ENCODE data around the gene RHBDF1. TPM values are rescaled to one million over a fixed set of nuclear protein-coding genes. Genes with fewer than 3 reads are reported as not detected.

The RHBDF1 gene
- total RNA-seq, 1 donor from 2014 or later, result 0.52 TPM

DNA sequence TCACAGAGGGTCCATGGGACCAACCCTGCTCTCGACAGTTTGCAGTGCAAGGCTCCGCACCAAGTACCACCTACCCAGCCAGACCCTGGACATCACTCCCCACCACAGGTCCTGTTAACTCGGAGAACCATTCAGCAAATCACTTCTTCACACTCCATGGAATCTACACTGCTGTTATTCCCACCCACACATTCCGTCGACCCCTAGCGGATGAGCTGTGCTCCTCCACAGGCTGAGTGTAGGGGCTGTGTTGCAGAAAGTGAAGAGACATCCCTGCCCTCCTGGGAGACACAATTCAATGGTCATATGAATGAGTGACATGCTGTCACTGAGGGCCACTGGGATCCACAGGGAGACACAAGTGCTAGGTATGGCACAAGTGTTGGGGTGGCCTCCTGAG is 33.1 kb upstream of the RHBDF1 start:
- DNase-seq (ENCODE audit: low spot score), result no peak
- Mint-ChIP-seq H3K4me1 (ENCODE audit: low read depth) (peaks cover 5% of the 10 kb centered on the region), H3K27ac (no peak overlapping the region), H3K4me3 (no peak overlapping the region), H3K27me3 (ENCODE audit: insufficient read depth) (no peaks in the 10 kb centered on the region), H3K36me3 (ENCODE audit: low read depth) (peaks cover 11% of the 10 kb centered on the region), H3K9me3 (no peaks in the 10 kb centered on the region)
- intact Hi-C loops (cut with micrococcal nuclease), result no loop called here

DNA sequence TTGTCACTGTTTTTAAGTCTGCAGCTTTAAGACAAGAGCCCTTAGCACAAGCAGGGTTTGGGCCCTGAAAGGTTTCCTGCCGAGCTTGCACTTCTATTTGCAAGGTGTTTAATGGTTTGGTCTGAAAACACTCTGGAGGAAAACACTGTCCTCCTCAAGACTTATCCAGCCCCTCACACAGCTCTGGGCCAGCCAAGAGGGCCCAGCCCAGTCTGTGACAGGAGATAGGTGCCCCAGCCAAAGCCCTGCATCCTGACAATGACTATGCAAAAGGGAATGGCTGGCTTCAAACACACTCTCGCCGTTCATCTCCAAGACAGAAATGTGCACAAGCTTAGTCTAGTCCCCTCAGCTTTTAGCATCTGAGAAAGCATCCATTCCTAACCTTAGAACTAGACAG is 32.5 kb upstream of the RHBDF1 start:
- intact Hi-C loops (cut with micrococcal nuclease), result no loop called here

DNA sequence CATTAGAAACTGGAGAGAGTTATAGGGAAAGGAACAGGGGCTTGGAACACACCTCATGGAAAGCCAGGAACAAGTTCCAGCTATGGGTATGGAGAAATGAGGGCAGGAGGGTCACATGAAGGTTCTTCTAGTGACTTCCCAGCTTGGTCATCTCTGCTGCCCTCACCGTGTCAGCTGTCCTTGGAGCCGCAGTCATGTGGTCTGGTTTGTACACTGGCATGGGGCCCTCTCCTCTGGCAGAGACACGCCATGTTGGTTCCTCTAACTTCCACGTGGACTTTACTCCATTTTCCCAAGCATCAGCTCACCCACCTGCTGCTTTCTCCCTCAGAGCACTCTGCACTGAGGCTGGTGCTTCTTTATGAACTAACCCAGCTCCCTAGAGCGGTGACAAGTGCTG is 31.9 kb upstream of the RHBDF1 start:
- no peak for DNase-seq (ENCODE audit: low spot score)
- Mint-ChIP-seq H3K36me3 (ENCODE audit: low read depth) (peaks cover 9% of the 10 kb centered on the region), H3K4me3 (no peak overlapping the region), H3K27ac (no peak overlapping the region), H3K4me1 (ENCODE audit: low read depth) (peaks cover 5% of the 10 kb centered on the region), H3K27me3 (ENCODE audit: insufficient read depth) (no peaks in the 10 kb centered on the region), H3K9me3 (no peaks in the 10 kb centered on the region)
- intact Hi-C loops (cut with micrococcal nuclease), result no loop called here

More for the DNA sequence above, 32.5 kb upstream of the RHBDF1 start:
- Mint-ChIP-seq H3K4me3 (no peak overlapping the region), H3K4me1 (ENCODE audit: low read depth) (peaks cover 5% of the 10 kb centered on the region), H3K9me3 (no peaks in the 10 kb centered on the region), H3K27me3 (ENCODE audit: insufficient read depth) (no peaks in the 10 kb centered on the region), H3K27ac (no peak overlapping the region), H3K36me3 (ENCODE audit: low read depth) (peaks cover 9% of the 10 kb centered on the region)
- DNase-seq (ENCODE audit: low spot score), result no peak

DNA sequence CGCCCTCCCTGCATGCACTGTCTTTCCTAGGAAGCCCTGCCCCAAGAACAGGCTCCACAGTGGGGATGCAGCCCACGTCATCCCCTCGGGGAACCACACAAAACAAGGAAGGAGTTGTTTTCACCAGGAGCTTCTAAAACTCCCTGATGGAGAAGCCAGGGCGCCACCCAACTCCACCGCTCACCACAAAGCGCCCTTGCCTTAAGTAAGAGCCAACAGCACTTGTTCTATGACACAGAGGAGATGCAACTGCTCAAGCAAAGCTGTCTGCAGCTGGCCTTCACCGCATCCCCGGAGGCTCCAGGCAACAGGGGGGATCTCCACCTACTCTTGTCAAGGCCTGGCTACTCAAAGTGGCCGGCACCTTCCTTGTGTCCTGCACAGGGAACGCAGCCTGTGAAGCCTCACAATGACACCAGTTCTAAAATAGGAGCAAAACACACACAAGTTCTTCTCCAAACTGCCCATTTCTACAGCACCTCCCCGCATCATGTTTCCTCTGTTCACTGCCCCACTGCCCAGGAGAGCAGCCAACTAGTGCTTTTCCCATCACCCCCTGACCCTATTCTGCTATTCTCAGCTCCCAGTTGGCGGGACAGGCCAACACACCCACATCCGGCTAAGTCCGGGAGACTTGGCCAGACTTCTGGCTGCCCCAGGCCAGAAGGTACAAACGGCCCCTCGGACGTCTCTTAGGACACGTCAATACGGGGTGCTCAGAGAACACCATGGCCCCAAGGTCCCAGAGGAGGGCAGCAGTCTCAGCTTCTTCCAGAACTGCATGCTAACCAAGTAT is 29.8 kb upstream of the RHBDF1 start:
- intact Hi-C loops (cut with micrococcal nuclease), result no loop called here
- Mint-ChIP-seq H3K36me3 (ENCODE audit: low read depth) (peaks cover 6% of the 10 kb centered on the region), H3K27me3 (ENCODE audit: insufficient read depth) (no peaks in the 10 kb centered on the region), H3K4me3 (no peak overlapping the region), H3K27ac (no peak overlapping the region), H3K9me3 (no peaks in the 10 kb centered on the region), H3K4me1 (ENCODE audit: low read depth) (peaks cover 5% of the 10 kb centered on the region)
- no peak for DNase-seq (ENCODE audit: low spot score)

GRCh38 chr16:101586-101985 is 29.2 kb upstream of the RHBDF1 start:
- H3K4me1 Mint-ChIP-seq (ENCODE audit: low read depth), result no peaks in the 10 kb centered on the region
- intact Hi-C loops (cut with micrococcal nuclease), result no loop called here
- no peak overlapping the region for H3K27ac Mint-ChIP-seq
- no peaks in the 10 kb centered on the region for H3K9me3 Mint-ChIP-seq
- H3K36me3 Mint-ChIP-seq (ENCODE audit: low read depth), result peaks cover 2% of the 10 kb centered on the region
- no peak overlapping the region for H3K4me3 Mint-ChIP-seq
- no peaks in the 10 kb centered on the region for H3K27me3 Mint-ChIP-seq (ENCODE audit: insufficient read depth)
- no peak for DNase-seq (ENCODE audit: low spot score)

DNA sequence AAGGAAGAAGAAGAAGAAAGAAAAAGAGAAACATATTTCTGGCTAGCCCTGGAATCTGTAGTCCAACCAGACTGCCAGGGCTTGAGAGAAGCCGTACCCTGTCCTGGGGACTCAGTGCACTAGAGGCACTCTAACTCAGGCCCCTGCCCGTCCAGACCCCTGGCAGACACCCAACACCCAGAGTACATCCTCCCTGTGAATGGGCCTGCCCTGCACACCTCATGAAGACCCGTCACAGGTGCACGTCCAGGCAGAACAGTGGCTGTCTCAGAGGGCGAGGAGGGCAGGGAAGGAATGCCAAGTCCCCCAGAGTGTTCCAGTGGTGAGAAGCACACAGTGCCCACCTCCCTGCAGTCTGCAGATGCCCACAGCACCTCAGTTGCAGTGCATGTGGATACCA is 28.6 kb upstream of the RHBDF1 start:
- Mint-ChIP-seq H3K36me3 (ENCODE audit: low read depth) (peaks cover 2% of the 10 kb centered on the region), H3K4me1 (ENCODE audit: low read depth) (no peaks in the 10 kb centered on the region), H3K27ac (no peak overlapping the region), H3K4me3 (no peak overlapping the region), H3K9me3 (no peaks in the 10 kb centered on the region), H3K27me3 (ENCODE audit: insufficient read depth) (no peaks in the 10 kb centered on the region)
- intact Hi-C loops (cut with micrococcal nuclease), result no loop called here
- DNase-seq (ENCODE audit: low spot score), result no peak

DNA sequence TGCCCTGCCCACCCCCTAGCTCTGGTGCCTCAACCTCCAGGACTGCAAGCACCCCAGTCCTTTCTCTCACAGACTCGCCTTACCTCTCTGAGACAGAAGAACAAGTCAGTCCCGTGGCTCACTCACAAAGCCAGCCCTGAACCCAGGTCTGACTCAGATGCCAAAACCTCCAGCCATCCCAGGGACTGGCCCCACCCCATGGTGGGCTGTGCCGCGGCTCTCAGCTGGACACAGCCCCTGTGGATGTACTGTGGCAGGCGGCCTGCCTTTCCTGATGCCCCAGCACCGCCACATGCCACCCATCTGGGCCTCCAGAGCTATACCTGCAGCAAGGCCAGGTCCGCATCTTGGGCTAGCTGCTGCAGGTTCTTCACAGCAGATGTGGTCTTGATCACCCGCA is 25.4 kb upstream of the RHBDF1 start:
- H3K4me3 Mint-ChIP-seq, result no peak overlapping the region
- intact Hi-C loops (cut with micrococcal nuclease), result loop anchor here (1.0 to 2.0 kb wide), 3 partner anchors 19 to 45 kb away; partner anchors contain the start of genes MPG, POLR3K and SNRNP25
- no peak overlapping the region for H3K27ac Mint-ChIP-seq
- no peaks in the 10 kb centered on the region for H3K9me3 Mint-ChIP-seq
- no peaks in the 10 kb centered on the region for H3K27me3 Mint-ChIP-seq (ENCODE audit: insufficient read depth)
- no peaks in the 10 kb centered on the region for H3K4me1 Mint-ChIP-seq (ENCODE audit: low read depth)
- no peak for DNase-seq (ENCODE audit: low spot score)
- H3K36me3 Mint-ChIP-seq (ENCODE audit: low read depth), result peaks cover 2% of the 10 kb centered on the region

- Mint-ChIP-seq H3K27me3 (ENCODE audit: insufficient read depth) (no peaks in the 10 kb centered on the region), H3K9me3 (no peaks in the 10 kb centered on the region), H3K36me3 (ENCODE audit: low read depth) (no peaks in the 10 kb centered on the region), H3K4me1 (ENCODE audit: low read depth) (no peaks in the 10 kb centered on the region), H3K4me3 (no peak overlapping the region), H3K27ac (peak overlapping the region; percentile 48)
- DNase-seq (ENCODE audit: low spot score), result peak; percentile 86
- intact Hi-C loops (cut with micrococcal nuclease), result loop anchor here (1.0 to 2.0 kb wide), 3 partner anchors 18 to 44 kb away; partner anchors contain the start of genes MPG, POLR3K and SNRNP25
Measured at GRCh38 chr16:96935-97381, 24.5 kb upstream of the RHBDF1 start.

GRCh38 chr16:94918-95265 is 22.5 kb upstream of the RHBDF1 start:
- intact Hi-C loops (cut with micrococcal nuclease), result no loop called here
- Mint-ChIP-seq H3K36me3 (ENCODE audit: low read depth) (peaks cover 8% of the 10 kb centered on the region), H3K27me3 (ENCODE audit: insufficient read depth) (no peaks in the 10 kb centered on the region), H3K4me3 (no peak overlapping the region), H3K4me1 (ENCODE audit: low read depth) (no peaks in the 10 kb centered on the region), H3K27ac (no peak overlapping the region), H3K9me3 (no peaks in the 10 kb centered on the region)
- DNase-seq (ENCODE audit: low spot score), result no peak

GRCh38 chr16:92431-93339 is 20.3 kb upstream of the RHBDF1 start:
- H3K36me3 Mint-ChIP-seq (ENCODE audit: low read depth), result peaks cover 8% of the 10 kb centered on the region
- no peak overlapping the region for H3K27ac Mint-ChIP-seq
- no peaks in the 10 kb centered on the region for H3K4me1 Mint-ChIP-seq (ENCODE audit: low read depth)
- no peaks in the 10 kb centered on the region for H3K9me3 Mint-ChIP-seq
- no peak for DNase-seq (ENCODE audit: low spot score)
- intact Hi-C loops (cut with micrococcal nuclease), result no loop called here
- H3K4me3 Mint-ChIP-seq, result no peak overlapping the region
- H3K27me3 Mint-ChIP-seq (ENCODE audit: insufficient read depth), result no peaks in the 10 kb centered on the region

DNA sequence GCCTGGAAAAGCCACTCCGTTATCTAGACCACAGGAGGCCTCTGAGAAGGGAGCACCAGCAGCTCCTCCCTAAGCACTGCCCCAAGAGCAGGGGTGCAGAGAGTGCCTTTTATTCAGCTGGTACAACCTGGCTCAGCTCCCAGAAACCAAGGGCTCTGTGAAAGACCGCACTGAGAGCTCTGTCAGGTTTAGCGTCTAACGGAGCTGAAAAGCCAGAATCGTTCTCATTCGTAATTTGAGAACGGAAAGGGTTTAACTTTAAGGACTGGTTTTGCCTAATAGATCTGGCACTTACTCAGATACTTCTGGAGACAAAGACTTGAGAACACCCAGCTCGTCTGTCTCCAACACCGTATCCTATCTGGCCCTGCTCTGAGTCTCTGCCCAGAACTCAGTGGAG is 19.1 kb upstream of the RHBDF1 start:
- H3K4me3 Mint-ChIP-seq, result no peak overlapping the region
- H3K27ac Mint-ChIP-seq, result no peak overlapping the region
- no peaks in the 10 kb centered on the region for H3K4me1 Mint-ChIP-seq (ENCODE audit: low read depth)
- H3K36me3 Mint-ChIP-seq (ENCODE audit: low read depth), result peaks cover 8% of the 10 kb centered on the region
- DNase-seq (ENCODE audit: low spot score), result no peak
- no peaks in the 10 kb centered on the region for H3K9me3 Mint-ChIP-seq
- intact Hi-C loops (cut with micrococcal nuclease), result no loop called here
- H3K27me3 Mint-ChIP-seq (ENCODE audit: insufficient read depth), result no peaks in the 10 kb centered on the region

DNA sequence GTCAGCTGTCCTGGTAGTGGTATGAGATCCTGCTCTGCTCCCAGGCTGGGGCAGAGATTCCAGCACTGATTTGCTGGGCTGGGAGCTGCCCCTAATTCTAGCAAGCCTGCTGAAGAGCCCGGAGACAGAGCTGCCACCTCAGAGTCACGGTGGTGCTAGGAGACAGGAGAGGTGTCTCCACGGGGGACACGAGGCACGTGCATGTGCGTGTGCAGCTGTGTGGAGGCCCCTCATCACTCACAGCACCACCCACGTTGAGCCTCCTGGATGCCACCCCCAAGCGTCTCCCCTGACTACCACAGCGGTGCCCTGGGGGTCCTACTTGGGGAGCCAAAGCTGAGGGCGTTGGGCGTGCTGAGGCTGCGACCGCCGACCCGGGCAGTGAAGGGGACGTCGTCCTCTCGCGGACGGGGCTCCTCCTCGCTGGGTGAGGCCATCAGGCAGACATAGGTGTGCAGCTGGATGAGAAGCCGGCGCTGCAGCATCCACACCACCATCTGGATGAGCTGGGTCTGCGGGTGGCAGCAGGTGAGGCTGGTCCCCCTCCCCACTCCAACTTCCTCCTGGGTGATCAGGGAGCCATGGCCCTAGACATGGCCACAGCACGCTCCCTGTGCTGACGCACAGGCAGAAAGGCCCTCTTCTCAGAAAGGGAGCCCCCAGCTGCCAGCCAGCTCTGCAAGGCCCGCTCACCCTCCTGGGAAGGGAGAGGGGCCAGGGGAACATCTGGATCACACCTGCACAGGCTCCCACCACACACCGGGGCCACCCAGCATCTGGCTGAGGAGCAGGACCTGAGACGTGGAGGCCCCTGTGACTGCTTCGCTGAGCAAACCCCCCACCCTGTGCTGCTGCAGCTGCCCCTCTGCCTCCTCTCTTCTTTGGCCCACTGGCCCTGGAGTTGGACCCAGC is 17.2 kb upstream of the RHBDF1 start:
- Mint-ChIP-seq H3K4me3 (no peak overlapping the region), H3K27ac (no peak overlapping the region), H3K36me3 (ENCODE audit: low read depth) (peaks cover 13% of the 10 kb centered on the region), H3K9me3 (no peaks in the 10 kb centered on the region), H3K27me3 (ENCODE audit: insufficient read depth) (no peaks in the 10 kb centered on the region), H3K4me1 (ENCODE audit: low read depth) (peaks cover 7% of the 10 kb centered on the region)
- intact Hi-C loops (cut with micrococcal nuclease), result no loop called here
- DNase-seq (ENCODE audit: low spot score), result no peak
